Activated effector memory CD4-positive, alpha-beta T cell treated with anti-CD3 and anti-CD28 coated beads, Interleukin-2, amount 50 U/mL, for 16 hours (primary cell): Measurements from ENCODE around the gene MGP.

Source experiments
- DNase-seq: peaks from one replicate; pipeline ENCODE4 v3.0.0-alpha.2; 2020

Gene MGP

GRCh38 chr12:14854586-14855183, 31.0 kb downstream of the MGP start:
- no peak for DNase-seq

- DNase-seq: no peak
Measured at GRCh38 chr12:14853961-14854360, 31.7 kb downstream of the MGP start.

- DNase-seq: no peak
Measured at GRCh38 chr12:14852880-14853279, 32.8 kb downstream of the MGP start.

GRCh38 chr12:14850929-14851663, 34.6 kb downstream of the MGP start:
- no peak for DNase-seq

- DNase-seq: no peak
Measured at GRCh38 chr12:14849661-14850060, 36.0 kb downstream of the MGP start.

GRCh38 chr12:14846876-14847580, 38.6 kb downstream of the MGP start:
- no peak for DNase-seq

- DNase-seq: no peak
Measured at GRCh38 chr12:14846042-14846587, 39.5 kb downstream of the MGP start.

GRCh38 chr12:14845350-14845750, 40.3 kb downstream of the MGP start:
- peak; percentile 72 for DNase-seq

GRCh38 chr12:14844401-14844800, 41.3 kb downstream of the MGP start:
- no peak for DNase-seq

- DNase-seq: no peak
Measured at GRCh38 chr12:14843425-14843887, 42.2 kb downstream of the MGP start, which contains the start of gene ART4. Gene ART4 (minus strand): TSS chr12:14843526. CDS start chr12:14843113, 413 bp downstream.

GRCh38 chr12:14842315-14842714, 43.3 kb downstream of the MGP start:
- no peak for DNase-seq

GRCh38 chr12:14841761-14842160, 43.9 kb downstream of the MGP start:
- no peak for DNase-seq

- no peak for DNase-seq
Measured at GRCh38 chr12:14840616-14841015, 45.0 kb downstream of the MGP start.

GRCh38 chr12:14839262-14839661, 46.4 kb downstream of the MGP start:
- DNase-seq: no peak

- no peak for DNase-seq
Measured at GRCh38 chr12:14836336-14837210, 49.1 kb downstream of the MGP start.

GRCh38 chr12:14834509-14834908, 51.1 kb downstream of the MGP start:
- DNase-seq: no peak

- DNase-seq: no peak
Measured at GRCh38 chr12:14833952-14834351, 51.7 kb downstream of the MGP start.

- no peak for DNase-seq
Measured at GRCh38 chr12:14833336-14833735, 52.3 kb downstream of the MGP start.
